T-helper 17 cell (primary cell): ENCODE measurements around the gene TLK1. TPM values are rescaled to one million over a fixed set of nuclear protein-coding genes. Genes with fewer than 3 reads are reported as not detected.
A peak's percentile ranks its signal among the peaks of the same experiment; 100 is the strongest.
"Not testable (repeated sequence)": the region's sequence is repeated elsewhere in the genome, so short reads cannot be mapped to it uniquely, and the experiment has no call there.

ENCODE experiments used
- ATAC-seq: fragments of 150-1000 bp; cut with Tn5 transposase; 2 replicates; pipeline ENCODE4 v1.10.0; 2021; ENCODE audit warnings: mild to moderate bottlenecking, moderate library complexity
- DNase-seq, 3 donors: peaks; one replicate each; pipeline versions ENCODE4 v3.0.0 to v3.0.0-alpha.2; 2020 to 2021
- H3K9me3 ChIP-seq: one replicate; pipeline ENCODE4 v1.7.0; 2013; ENCODE audit warnings: low read length, mild to moderate bottlenecking; ENCODE audit not compliant: control insufficient read depth, poor library complexity, severe bottlenecking
- H3K27ac Mint-ChIP-seq: one replicate; pipeline ENCODE4 v1.8.0; 2022; ENCODE audit warnings: mild to moderate bottlenecking, moderate library complexity, mixed read lengths
- H3K27me3 Mint-ChIP-seq: one replicate; pipeline ENCODE4 v1.8.0; 2022; ENCODE audit warnings: mixed read lengths
- H3K36me3 Mint-ChIP-seq: one replicate; pipeline ENCODE4 v1.8.0; 2022; ENCODE audit warnings: low read depth, mixed read lengths
- H3K4me1 Mint-ChIP-seq: one replicate; pipeline ENCODE4 v1.8.0; 2022; ENCODE audit warnings: mild to moderate bottlenecking, mixed read lengths
- H3K4me3 Mint-ChIP-seq: one replicate; pipeline ENCODE4 v1.8.0; 2022; ENCODE audit warnings: mild to moderate bottlenecking, moderate library complexity, mixed read lengths
- total RNA-seq, 4 donors: library from RNA in 2 of 4; stranded (reverse) in 2 of 4; gene quantifications; one replicate each; pipeline ENCODE4 v1.2.3 and lab custom pipeline; 2022 to 2026

The TLK1 gene
- total RNA-seq, 2 donors from 2014 or later: 147 to 193 TPM

- H3K4me1 Mint-ChIP-seq: peaks cover 39% of the 10 kb centered on the region
- no peaks in the 10 kb centered on the region for H3K27me3 Mint-ChIP-seq
- H3K4me3 Mint-ChIP-seq: no peak overlapping the region
- H3K36me3 Mint-ChIP-seq: peaks cover 3% of the 10 kb centered on the region
- DNase-seq: no peak
- peaks cover 2% of the 10 kb centered on the region for H3K9me3 ChIP-seq
- H3K27ac Mint-ChIP-seq: peak overlapping the region; percentile 77
- ATAC-seq: no peak
These were observed 56.3 kb downstream of the TLK1 start for GRCh38 chr2:171104379-171104778.

DNA sequence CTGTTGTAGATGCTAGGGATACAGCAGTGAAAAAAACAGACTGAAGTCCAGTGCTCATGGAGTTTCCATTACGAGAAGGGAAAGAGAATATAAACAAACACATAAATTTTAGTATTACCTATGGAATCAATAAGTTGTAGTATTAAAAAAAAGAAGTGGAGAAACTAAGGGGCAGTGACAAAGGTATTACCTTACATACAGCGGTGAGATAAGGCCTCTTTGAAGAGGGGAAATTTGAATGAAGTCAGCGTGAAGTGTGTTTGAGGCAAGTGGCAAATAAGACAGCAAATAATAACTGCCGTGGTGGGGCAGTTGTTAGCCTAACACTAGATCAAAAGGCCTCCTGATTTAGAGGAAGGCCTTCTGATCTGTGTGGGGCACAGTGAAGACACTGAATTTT lies 57.9 kb downstream of the TLK1 start:
- DNase-seq (no peak), ATAC-seq (peak; percentile 69)
- Mint-ChIP-seq H3K27ac (peak overlapping the region; percentile 77), H3K27me3 (no peaks in the 10 kb centered on the region), H3K4me3 (no peak overlapping the region), H3K4me1 (peaks cover 32% of the 10 kb centered on the region), H3K36me3 (peaks cover 3% of the 10 kb centered on the region)
- peaks cover 2% of the 10 kb centered on the region for H3K9me3 ChIP-seq

DNA sequence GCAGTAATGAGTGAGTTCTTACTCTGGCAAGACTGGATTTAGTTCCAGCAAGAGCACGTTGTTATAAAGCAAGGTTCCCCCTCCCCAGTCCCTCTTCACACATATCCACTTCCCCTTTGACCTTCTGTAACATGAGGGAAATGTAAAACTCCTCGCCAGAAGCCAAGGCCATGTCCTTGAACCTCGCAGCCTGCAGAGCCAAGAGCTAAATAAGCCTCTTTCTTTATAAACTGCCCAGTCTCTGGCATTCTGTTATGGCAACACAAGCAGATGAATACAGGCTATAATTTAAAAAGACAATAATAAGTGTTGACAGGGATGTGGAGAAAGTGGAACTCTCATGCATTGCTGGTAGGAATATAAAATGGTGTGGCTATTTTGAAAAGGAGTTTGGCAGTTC lies 60.3 kb downstream of the TLK1 start:
- peaks cover 8% of the 10 kb centered on the region for H3K36me3 Mint-ChIP-seq
- DNase-seq (no peak), ATAC-seq (no peak)
- peaks cover 31% of the 10 kb centered on the region for H3K4me1 Mint-ChIP-seq
- H3K4me3 Mint-ChIP-seq: no peak overlapping the region
- peaks cover 2% of the 10 kb centered on the region for H3K9me3 ChIP-seq
- no peaks in the 10 kb centered on the region for H3K27me3 Mint-ChIP-seq
- no peak overlapping the region for H3K27ac Mint-ChIP-seq

GRCh38 chr2:171098607-171099006 lies 62.1 kb downstream of the TLK1 start:
- peaks cover 2% of the 10 kb centered on the region for H3K9me3 ChIP-seq
- Mint-ChIP-seq H3K27ac (no peak overlapping the region), H3K36me3 (peaks cover 5% of the 10 kb centered on the region), H3K4me3 (no peak overlapping the region), H3K27me3 (no peaks in the 10 kb centered on the region), H3K4me1 (peaks cover 29% of the 10 kb centered on the region)
- ATAC-seq: no peak
- no peak for DNase-seq

DNA sequence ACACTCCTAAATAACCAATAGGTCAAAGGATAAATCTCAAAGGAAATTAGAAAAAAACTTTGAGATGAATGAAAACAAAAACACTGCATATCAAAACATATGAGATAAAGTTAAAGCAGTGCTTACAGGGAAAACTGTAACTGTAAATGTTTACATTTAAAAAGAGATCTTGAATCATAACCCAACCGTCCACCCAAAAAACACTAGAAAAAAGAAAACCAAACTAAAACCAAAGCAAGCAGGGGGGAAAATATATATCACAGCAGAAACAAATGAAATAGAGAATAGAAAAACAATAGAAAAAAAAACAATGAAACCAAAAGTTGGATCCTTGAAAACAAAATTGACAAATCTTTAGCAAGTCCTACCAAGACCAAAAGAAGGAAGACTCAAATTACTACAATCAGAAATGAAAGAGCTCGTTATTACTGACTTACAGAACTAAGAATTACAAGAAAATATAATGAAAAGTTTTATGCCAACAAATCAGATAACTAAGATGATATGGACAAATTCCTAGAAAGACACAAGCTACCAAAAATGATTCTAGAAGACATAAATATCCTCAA lies 65.6 kb downstream of the TLK1 start:
- peaks cover 5% of the 10 kb centered on the region for H3K36me3 Mint-ChIP-seq

GRCh38 chr2:171091517-171091916 lies 69.2 kb downstream of the TLK1 start:
- H3K27ac Mint-ChIP-seq, H3K4me3 Mint-ChIP-seq, DNase-seq, H3K36me3 Mint-ChIP-seq, ATAC-seq, H3K27me3 Mint-ChIP-seq, H3K9me3 ChIP-seq: not testable (repeated sequence)
- H3K4me1 Mint-ChIP-seq: peaks cover 50% of the 10 kb centered on the region

More for the DNA sequence above, 65.6 kb downstream of the TLK1 start:
- H3K4me1 Mint-ChIP-seq: peaks cover 23% of the 10 kb centered on the region
- ATAC-seq: no peak
- H3K27me3 Mint-ChIP-seq: no peaks in the 10 kb centered on the region
- peaks cover 2% of the 10 kb centered on the region for H3K9me3 ChIP-seq
- no peak for DNase-seq
- H3K4me3 Mint-ChIP-seq: no peak overlapping the region
- H3K27ac Mint-ChIP-seq: peak overlapping the region; percentile 37

- no peaks in the 10 kb centered on the region for H3K9me3 ChIP-seq
- no peak for DNase-seq
- Mint-ChIP-seq H3K4me1 (peaks cover 53% of the 10 kb centered on the region), H3K27me3 (no peaks in the 10 kb centered on the region), H3K27ac (peak overlapping the region; percentile 98), H3K4me3 (no peak overlapping the region), H3K36me3 (no peaks in the 10 kb centered on the region)
- ATAC-seq: no peak
These were observed 71.2 kb downstream of the TLK1 start for GRCh38 chr2:171089489-171089888.

- H3K36me3 Mint-ChIP-seq: no peaks in the 10 kb centered on the region
- no peak overlapping the region for H3K4me3 Mint-ChIP-seq
- H3K27me3 Mint-ChIP-seq: no peaks in the 10 kb centered on the region
- ATAC-seq (no peak), DNase-seq (no peak)
- H3K9me3 ChIP-seq: no peaks in the 10 kb centered on the region
- H3K27ac Mint-ChIP-seq: peak overlapping the region; percentile 98
- H3K4me1 Mint-ChIP-seq: peaks cover 53% of the 10 kb centered on the region
These were observed 72.4 kb downstream of the TLK1 start for GRCh38 chr2:171088057-171088834.

GRCh38 chr2:171087547-171087946 lies 73.1 kb downstream of the TLK1 start:
- H3K36me3 Mint-ChIP-seq: no peaks in the 10 kb centered on the region
- peak overlapping the region; percentile 81 for H3K4me3 Mint-ChIP-seq
- DNase-seq (no peak), ATAC-seq (peak; percentile 53)
- peak overlapping the region; percentile 98 for H3K27ac Mint-ChIP-seq
- H3K27me3 Mint-ChIP-seq: no peaks in the 10 kb centered on the region
- H3K4me1 Mint-ChIP-seq: peaks cover 51% of the 10 kb centered on the region
- H3K9me3 ChIP-seq: no peaks in the 10 kb centered on the region

- DNase-seq (peak in 2 of 3 donors; percentile 16 to 40), ATAC-seq (peak; percentile 83)
- no peaks in the 10 kb centered on the region for H3K9me3 ChIP-seq
- Mint-ChIP-seq H3K4me1 (peaks cover 54% of the 10 kb centered on the region), H3K4me3 (peak overlapping the region; percentile 81), H3K27ac (peak overlapping the region; percentile 98), H3K36me3 (no peaks in the 10 kb centered on the region), H3K27me3 (no peaks in the 10 kb centered on the region)
These were observed 74.1 kb downstream of the TLK1 start for GRCh38 chr2:171086352-171087290.

GRCh38 chr2:171084128-171084527 lies 76.6 kb downstream of the TLK1 start:
- no peaks in the 10 kb centered on the region for H3K9me3 ChIP-seq
- peak overlapping the region; percentile 93 for H3K27ac Mint-ChIP-seq
- no peaks in the 10 kb centered on the region for H3K27me3 Mint-ChIP-seq
- ATAC-seq: peak; percentile 54
- H3K4me1 Mint-ChIP-seq: peaks cover 51% of the 10 kb centered on the region
- peak overlapping the region; percentile 82 for H3K4me3 Mint-ChIP-seq
- peaks cover under 1% of the 10 kb centered on the region for H3K36me3 Mint-ChIP-seq
- no peak for DNase-seq

GRCh38 chr2:171083451-171083850 lies 77.2 kb downstream of the TLK1 start:
- Mint-ChIP-seq H3K4me3 (no peak overlapping the region), H3K36me3 (peaks cover 6% of the 10 kb centered on the region), H3K27me3 (no peaks in the 10 kb centered on the region), H3K27ac (peak overlapping the region; percentile 93), H3K4me1 (peaks cover 51% of the 10 kb centered on the region)
- no peaks in the 10 kb centered on the region for H3K9me3 ChIP-seq
- DNase-seq (no peak), ATAC-seq (no peak)

DNA sequence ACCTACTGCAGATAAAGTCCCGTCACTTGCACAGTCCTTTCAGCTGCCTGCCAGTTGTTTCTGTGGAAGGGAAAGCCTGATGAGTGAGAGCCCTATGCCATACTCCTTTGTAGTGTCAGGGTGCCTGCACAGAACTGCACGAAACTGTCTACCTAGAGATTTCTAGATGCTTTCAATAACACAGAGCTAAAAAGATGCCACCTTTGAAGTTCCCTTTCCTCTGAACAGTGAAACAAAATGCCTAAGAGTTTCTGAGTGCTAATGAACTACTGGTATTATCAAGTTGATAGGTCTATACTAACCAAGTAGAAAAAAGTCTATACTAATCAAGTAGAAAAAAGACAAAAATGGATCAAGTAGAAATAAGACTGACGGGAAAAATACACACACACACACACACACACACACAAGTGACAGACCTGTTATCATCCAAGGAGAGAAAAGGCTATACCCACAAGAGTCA lies 79.0 kb downstream of the TLK1 start:
- ATAC-seq (peak; percentile 50), DNase-seq (no peak)
- Mint-ChIP-seq H3K4me1 (peaks cover 40% of the 10 kb centered on the region), H3K27ac (peak overlapping the region; percentile 61), H3K36me3 (peaks cover 8% of the 10 kb centered on the region), H3K4me3 (no peak overlapping the region), H3K27me3 (no peaks in the 10 kb centered on the region)
- H3K9me3 ChIP-seq: no peaks in the 10 kb centered on the region
